NCI-H2081 (cell line): Measurements from ENCODE around the gene DNAJB14.
"Not testable (repeated sequence)": the region's sequence is repeated elsewhere in the genome, so short reads cannot be mapped to it uniquely, and the experiment has no call there.

ENCODE experiments used
- DNase-seq, 2 experiments: peaks; one replicate each; lab custom pipeline; 2025; lab: John Stamatoyannopoulos, UW

DNAJB14 gene

DNA sequence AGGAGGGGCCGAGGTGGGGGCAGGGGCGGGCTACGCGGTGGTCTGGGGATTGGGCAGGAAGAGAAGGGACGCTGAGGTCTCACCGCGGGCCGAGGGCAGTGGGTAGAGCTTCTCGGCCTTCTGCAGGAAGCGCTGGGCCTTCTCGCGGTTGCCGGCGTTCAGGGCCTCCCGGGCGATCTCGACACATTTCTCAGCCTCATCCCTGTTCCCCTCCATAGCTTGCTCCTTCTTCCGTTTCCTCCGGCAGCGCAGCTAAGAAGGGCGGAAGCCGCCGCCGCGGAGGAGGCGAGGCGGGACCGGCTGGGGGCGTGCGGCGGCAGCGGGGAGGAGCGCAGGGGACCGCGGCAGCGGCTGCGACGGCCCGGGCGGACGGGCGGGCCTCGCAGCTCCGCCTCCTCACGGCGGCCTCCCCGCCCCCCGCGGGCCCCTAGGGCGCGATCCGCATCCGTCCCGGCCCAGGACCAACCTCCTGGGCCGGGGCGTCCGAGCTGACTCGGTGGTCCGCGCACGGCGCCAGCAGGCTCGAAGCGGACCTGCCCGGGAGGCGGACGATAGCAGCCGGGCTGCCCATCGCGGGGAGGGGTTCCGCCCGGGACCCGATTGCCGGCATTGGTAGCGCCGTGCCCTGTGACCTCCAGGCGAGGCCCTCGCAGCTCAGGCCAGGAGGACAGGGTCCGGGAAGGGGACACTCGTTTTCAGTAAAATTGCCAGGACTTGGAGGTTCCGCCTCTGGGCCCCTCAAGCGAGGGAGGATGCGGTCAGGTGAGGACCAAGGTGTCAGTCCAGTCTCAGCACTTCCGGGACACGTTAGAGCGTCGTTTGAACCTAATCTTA is at the start of gene DNAJB14:
Gene DNAJB14 (minus strand): TSS at position 263 of the 834 bp plus-strand sequence. CDS start 47 bp downstream, at position 216.
- DNase-seq: peak; percentile 64 to 70

DNA sequence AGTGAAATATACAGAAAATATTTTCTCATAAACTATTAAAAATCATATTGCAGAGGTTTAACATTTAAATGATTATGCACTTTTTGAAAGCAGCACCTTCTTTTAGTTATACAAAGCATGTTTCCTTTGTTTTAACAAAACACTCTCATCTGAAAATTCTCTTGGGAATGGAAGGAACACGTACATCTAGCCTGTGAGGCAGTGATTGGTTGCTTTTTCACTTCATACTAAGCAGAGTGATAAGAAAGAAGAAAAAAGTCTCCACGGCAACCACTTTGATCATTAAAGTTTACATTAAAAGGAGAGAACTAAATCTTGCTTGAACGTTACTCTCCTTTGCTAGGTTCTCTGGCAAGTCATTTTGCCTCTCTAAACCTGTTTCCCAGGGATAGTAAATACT is 45.3 kb upstream of the DNAJB14 start:
- DNase-seq: no peak

DNA sequence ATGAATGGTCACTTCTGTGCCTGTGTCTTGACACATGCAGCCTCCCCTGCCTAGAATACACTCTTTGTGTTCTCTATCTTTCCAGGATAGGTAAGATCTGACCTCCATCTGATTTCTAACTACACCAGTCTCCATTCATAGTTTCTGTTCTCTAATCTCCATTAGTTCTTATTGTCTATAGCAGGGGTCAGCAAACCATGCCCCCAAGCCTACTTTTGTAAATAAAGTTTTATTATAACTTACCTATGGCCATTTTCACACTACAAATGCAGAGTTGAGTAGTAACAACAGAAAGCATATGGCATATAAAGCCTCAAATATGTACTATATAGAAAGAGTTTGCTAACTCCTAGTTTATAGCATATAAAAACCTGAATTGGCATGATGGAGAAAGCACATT is 41.3 kb upstream of the DNAJB14 start:
- no peak for DNase-seq

DNA sequence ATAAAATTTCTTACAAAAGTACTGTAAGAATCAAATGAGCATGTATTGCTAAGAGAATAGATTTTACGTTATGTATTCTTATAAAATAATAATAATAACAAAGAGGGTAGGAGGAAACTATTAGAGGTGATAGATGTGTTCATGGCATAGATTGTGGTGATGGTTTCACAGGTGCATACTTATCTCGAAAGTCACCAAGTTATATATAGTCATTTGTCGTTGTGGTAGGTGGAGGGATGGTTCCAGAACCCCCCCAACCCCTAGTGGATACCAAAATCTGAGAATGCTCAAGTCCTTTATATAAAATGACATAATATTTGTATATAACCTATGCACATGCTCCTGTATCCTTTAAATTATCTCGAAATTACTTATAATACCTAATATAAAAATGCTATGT is 40.4 kb upstream of the DNAJB14 start:
- no peak for DNase-seq

DNA sequence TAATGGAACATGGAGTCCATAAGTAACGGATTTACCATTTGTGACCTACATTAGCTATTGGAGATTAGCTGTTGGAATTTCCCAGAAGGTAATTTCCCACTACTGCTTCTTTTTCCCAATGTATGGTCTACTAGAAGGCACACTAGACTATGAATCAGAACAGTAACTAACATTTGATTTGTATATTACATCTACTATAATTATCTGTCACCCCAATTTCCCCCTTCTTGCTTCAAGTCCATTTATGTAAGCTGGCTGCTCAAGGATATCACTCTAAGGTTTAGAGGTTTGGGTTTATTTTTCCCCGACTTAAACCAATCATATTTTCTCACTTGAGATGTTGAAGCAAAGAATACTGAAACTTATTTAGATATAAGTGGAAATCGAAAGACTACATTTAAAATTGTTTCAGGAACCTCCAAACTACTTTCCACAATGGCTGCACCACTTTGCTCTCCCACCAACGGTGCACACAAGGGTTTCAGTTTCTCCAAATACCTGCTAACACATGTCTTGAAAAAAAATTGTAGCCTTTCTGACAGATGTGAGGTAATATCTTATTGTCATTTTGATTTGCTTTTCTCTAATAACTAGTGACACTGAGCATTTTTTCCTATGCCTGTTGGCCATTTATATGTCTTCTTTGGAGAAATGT is 37.0 kb upstream of the DNAJB14 start:
- DNase-seq: no peak

DNA sequence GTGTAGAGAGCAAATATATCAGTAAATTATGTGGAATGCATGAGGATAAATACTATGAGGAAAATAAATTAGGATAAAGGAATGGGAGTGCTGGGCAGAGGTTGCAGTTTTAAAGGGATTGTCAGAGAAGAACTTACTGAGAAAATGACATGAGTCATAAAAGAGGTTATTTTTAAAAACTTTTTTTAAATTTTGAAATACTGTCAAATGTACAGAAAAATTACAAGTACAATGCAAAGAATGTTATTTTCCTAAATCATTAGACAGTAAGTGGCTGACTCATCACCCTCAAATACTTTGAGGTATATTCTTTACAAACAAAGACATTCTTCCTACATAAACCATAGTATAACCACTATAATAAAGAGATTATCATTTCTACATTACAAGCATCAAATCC is 33.5 kb upstream of the DNAJB14 start:
- no peak for DNase-seq

DNA sequence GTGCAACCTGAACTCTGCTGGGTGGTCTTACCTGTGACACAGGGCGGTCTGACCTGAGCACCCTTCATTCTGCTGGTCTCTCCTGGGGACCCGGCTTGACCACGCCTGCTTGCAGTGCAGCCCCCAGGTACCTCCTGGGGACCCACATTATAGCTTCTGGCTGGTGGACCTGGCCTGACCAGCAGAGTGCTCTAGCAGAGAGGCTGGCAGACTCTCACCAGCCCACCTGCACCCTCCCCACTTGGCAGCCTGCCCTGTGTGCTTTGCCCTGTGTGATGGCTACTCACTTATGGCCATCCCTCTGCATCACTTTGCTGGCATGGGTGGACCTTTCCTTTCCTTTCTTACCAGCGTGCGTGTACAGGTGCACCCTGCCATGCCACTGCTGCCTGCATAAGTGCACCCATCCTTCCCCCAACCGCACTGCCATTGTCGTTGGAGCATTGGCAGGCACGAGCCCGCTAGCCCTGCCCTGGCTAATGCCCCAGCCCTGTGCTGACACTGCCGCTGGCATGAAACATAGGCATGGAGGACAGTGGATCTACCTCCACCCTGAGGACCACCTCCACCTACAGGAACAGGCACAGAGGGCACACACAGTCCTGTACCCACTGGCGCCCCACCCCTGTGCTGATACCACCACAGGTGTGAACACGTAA is 25.2 kb upstream of the DNAJB14 start:
- no peak for DNase-seq

DNA sequence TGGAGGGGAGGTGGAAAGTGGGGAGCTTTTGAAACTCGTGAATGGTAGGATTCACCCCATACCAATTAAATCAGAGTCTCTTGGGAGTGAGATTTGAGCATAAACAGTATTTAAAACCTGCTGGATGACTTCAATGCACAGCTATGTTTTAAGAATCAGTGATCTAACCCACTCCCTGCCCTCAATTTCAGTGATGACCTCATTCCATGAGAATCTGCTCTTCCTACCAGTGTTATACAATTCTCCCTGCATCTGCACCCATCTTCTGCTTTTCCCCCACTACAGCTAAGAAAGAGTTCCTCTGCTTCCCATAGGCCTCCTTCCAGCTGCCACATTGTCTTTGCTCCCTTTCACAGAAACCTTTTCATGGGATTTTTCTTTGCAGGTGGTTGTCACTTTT is 21.9 kb upstream of the DNAJB14 start:
- no peak for DNase-seq

DNA sequence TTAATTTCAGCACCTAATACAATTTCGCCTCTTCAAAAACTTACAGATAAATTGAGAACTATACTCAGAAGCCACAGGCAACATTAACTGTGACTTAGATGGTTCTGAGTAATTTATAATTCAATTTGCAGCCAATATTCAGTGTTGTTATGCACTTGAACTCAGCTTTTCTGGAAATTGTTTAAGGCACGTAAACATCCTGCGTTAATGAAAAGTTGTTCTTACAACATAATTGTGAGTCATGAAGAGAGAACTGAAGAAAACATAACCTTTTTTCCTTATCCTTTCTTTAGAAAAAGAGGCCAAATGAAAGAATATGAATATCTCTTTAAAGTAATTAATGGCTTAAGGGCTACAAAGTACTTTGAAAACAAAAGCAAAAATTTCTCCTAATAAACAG is 20.3 kb upstream of the DNAJB14 start:
- DNase-seq: no peak

DNA sequence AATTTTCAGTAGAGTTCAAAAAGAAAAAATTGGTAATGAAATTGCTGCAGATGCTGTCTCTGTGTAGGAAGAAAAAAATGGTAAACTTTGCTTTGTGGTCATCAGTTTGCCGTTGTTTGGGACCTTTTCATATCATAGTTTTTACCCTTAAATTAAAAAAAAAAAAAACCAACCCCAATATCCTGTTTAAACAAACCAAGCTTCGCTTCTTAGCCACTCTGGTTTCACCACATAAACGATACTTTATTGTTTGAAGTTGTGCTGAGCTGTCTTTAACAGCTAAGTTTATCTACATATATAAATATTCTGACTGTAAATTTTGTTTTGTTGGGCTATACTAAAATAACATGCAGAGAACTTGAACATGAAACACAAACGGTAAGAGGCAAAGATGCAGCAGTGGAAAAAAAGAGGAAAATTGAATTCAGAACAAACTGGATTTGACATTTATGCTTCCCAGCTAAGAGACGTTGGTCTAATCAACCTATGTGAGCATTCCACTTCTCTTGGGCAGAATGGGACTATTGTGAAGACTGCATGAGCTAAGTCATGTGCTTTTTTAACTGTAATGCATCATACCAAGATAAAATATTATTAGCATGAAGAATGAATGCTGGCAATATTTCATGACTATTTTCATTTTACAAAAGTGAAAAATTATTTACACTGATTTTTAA is 19.4 kb upstream of the DNAJB14 start:
- DNase-seq: no peak

DNA sequence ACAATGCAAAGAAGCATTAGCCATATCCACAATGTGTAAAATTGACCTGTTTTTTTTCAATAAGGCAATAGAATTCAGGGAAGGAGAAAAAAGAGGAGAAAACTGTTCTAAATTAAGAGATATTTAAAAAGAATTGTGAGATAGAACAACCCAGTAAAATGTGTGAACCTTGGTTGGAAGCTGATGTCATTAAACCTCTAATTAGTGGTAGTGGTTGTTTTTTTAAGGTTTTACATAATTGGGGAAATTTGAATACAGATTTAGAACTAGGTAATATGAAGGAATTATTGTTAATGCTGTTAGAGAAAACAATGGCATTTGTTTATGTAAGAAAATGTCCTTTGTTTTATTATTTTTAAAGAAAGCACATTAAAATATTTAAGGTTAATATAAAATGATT is 18.8 kb upstream of the DNAJB14 start:
- DNase-seq: no peak

DNA sequence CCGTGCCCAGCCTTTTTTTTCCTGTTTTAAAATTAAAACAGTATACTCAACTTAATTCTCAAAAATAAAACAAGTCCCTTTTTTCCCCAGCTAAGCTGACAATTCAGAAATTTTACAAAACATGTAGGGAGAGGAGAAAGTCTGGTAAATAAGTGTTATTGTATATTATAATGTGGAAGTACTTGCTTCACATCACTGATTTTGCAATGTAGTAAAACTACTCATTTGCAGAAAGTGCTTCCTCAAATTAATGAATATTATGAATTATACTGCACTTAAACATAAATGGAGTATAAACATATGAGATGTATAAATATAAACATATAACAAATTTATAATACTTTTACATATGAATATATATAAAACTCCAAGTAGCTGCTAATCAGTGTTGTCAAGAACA is 15.3 kb upstream of the DNAJB14 start:
- DNase-seq: no peak

DNA sequence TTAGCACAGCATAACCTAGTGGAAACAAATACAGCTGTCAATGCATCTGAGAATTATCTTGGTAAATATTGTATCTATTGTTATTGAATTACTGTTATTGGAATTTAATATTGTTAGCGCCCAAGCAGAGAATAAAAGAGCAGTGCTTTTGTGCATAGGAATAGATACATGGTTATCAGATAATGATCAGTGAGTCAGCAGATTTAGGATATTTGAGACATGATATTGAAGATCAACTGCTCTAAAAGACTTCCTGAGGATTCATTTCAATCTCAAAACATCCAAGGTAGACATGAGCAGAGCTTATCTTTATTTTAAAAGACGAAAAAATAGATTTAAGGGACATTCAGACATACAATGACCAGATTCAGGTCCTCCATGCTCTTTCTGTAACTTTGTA is 14.2 kb upstream of the DNAJB14 start:
- DNase-seq: no peak

DNA sequence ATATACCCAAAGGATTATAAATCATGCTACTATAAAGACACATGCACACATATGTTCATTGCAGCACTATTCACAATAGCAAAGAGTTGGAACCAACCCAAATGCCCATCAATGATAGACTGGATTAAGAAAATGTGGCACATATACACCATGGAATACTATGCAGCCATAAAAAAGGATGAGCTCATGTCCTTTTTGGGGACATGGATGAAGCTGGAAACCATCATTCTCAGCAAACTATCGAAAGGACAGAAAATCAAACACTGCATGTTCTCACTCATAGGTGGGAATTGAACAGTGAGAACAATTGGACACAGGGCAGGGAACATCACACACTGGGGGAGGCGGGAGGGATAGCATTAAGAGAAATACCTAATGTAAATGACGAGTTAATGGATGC is 11.8 kb upstream of the DNAJB14 start:
- not testable (repeated sequence) for DNase-seq

DNA sequence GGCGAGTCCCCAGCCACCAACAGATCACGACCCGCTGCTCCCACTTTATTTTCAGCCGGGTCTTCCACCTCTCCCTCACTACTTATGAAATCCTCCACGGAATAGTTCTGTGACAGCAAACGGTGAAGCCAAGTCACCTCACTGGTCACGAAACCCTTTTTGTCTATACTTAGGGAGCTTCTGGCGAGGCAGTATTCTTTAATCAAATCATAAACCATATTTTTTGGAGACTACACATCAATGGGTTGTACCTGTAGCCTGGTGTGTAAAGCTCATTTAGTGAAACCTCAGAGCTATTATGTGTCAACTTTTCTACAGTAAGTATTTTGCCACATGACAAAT is 4.5 kb upstream of the DNAJB14 start:
- no peak for DNase-seq

DNA sequence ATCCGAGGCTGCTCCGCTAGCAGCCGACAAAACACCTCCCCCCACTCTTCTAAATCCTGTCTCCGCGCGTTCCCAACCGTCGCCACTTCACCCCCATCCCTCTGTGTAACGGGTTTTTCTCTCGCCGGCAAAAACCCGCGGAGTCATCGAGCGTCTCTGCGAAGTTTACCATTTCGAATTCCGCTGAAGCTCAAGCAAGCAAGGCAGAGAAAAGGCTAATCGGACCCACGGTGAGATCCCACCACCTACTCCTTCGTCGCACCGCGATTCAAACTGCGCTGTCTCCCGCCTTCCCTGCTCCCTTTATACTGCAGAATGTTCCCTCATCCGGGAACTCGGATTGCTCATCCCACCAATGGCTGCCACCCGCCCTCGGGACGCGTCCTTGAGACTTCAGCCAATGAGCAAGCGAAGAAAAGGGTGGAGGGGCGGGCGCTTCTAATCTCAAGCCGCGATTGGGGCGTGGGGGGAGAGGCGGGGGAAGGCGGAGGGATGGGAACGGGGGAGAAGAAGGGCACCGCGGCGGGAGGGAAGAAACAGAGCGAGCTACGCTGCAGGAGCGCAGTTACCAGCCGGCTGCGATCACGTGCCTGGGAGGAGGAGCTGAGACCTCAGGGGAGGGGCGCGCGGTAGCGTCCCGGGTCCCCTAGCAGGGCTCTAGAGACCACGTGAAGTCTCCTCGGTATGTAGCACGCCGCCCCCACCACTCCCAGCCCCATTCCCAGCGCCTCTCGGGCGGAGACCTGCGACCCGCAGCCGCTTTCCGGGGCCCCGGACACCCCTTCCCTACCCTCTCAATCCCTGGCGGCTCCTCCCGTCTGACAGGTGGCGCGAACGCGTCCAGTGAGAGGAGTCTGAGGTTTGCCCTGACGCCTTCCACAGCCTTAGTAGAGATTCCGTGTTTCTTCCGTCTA is 3.8 kb upstream of the DNAJB14 start, which contains the start of gene H2AZ1:
Gene H2AZ1 (minus strand): TSS at position 277 of the 914 bp plus-strand sequence. CDS start 105 bp downstream, at position 172.
- peak; percentile 95 to 97 for DNase-seq

DNA sequence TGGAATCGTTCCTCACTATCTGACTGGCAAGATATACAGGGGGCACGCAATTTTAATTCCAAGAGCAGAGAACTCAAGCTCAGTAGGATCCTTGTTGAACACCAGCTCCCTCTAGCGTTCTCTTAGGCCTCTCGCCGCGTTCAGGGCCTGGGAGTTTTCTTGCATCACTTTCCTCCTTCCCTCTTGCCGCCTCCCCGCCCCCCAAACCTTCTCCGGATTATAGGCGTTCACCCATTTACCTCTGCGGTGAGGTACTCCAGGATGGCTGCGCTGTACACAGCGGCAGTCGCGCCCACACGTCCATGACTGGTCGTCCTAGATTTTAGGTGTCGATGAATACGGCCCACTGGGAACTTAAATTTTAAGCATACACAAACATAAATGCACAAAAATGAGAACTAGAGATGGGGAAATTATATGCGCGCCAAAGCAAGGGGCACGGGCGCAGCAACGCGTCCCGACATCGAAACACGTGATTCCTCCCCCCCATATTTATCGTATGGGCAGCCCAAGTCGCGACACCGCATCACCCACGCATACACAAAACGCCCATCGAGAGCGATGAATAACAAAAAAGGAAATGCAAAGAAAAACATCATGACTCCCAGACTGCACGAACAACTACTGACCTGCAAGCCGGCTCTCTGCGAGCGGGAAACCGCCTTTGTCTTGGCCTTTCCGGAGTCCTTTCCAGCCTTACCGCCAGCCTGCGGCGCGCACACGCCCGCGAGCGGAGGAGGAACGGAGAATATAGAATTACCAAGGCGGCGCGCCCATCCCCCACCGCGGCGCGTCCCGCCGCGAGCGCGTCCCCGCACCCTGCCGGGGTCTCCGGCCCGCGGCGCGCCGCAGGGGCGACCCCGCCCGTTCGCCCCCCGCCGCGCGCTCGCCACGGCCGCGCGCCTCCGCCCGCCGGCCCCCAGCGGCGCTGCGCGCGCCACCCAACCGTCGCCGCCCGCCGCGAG is 2.9 kb upstream of the DNAJB14 start:
- DNase-seq: peak; percentile 87 to 89

DNA sequence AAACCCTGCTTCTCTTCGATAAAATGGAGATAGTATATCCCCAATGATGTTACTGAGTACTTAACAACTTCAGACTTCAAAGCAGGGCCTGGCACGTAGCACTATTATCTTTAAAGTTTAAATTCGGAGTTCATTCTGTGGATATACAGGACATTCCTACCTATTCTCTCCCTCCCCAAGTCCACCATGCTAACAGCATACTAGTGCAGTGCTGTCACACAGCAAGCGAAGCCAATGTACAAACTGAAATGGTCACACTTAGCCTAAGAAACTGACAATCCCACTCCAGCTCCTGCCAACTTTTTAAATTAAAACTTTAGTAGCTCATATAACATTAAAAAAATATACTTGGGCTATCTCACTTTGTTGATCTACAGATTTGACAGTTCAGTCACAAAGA is 1.2 kb upstream of the DNAJB14 start:
- DNase-seq: no peak

DNA sequence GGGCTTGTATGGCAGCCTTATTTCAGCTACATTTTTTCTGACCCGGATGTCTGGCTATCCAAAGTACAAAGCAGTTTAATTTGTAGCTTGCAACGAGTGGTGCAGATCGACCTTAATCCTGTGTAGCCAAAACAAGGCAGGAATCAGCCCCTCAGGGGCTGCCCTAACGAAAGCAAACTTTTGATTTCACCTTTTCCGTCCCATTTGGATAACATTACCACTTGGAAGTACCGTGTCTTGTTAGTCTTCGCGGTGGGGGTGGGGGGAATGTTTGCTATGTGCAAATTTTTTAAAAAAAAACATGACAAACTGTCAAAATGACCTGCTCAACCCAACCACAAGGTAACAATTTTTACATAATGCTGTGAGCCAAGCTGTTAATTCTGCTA is 766 bp upstream of the DNAJB14 start:
- no peak for DNase-seq

DNA sequence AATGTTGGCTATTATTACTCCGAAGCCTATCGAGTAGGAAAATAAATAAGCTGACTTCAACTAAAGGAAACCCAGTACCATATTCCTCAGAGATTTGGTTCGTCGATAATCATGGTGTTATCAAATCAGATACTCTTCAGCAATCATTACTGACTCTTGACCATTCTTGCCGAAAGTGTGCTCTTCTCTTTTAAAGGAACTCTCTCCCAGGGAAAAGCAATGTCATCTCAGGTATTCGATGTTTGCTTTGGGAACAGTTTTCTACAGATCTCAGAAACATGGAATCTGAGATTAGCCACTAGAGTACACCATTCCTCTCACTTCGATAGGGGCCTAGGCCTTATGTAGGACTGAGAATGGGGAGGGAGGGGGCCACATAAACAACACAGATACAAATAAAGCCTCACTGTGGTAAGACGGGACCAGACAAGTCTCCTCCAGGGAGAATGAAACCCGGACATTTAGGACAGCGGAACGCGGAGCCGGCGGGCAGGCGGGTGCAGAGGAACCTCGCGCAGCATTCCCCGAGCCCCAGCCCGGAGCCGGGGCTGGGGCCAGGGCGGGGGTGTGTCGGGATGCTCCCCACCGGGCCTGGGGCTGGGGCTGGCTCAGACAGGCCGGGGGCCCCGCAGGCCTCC is 581 bp downstream of the DNAJB14 start:
- peak in 1 of 2 experiments; percentile 23 for DNase-seq
